AG04450 (cell line): ENCODE results near the gene KRTAP5-11. TPM values are rescaled to one million over a fixed set of nuclear protein-coding genes. Genes with fewer than 3 reads are reported as not detected.

Source experiments
- CTCF ChIA-PET: fragments of 300-600, 350-600 bp; formaldehyde crosslinking; extraction: SDS; loops from one replicate; lab custom pipeline; 2022; ENCODE audit warnings: antibody characterized with exemption, inconsistent platforms; lab: Charles Lee
- POLR2A ChIA-PET: fragments of 350-600 bp; formaldehyde crosslinking; extraction: SDS; loops from one replicate; lab custom pipeline; 2021; ENCODE audit warnings: antibody characterized with exemption, inconsistent platforms; lab: Yijun Ruan, JAX
- DNase-seq: peaks from one replicate; pipeline ENCODE4 v3.0.0-alpha.2; 2011; ENCODE audit warnings: low read depth, low spot score
- H3K27ac ChIP-seq: one replicate; pipeline ENCODE4 v1.5.1; 2012; ENCODE audit warnings: low read depth, low read length, control low read depth
- H3K27me3 ChIP-seq: one replicate; pipeline ENCODE4 v1.6.0; 2012; ENCODE audit warnings: low read length; ENCODE audit not compliant: control insufficient read depth, insufficient read depth
- H3K4me3 ChIP-seq: 2 replicates; pipeline ENCODE4 v1.5.1; 2011; ENCODE audit warnings: mild to moderate bottlenecking, low read depth, low read length, control low read depth
- H3K9me3 ChIP-seq: 2 replicates; pipeline ENCODE4 v1.5.1; 2012; ENCODE audit warnings: low read length; ENCODE audit not compliant: control insufficient read depth, insufficient read depth
- polyA plus RNA-seq: library from polyadenylated mRNA; depleted of rRNA; stranded (reverse); fragments of >200 nt; gene quantifications from 2 replicates; pipeline ENCODE4 v1.2.3, GENCODE V29; 2011
- TF ChIP-seq, protein P1 (sequence below): IDR thresholded peaks from 2 replicates; pipeline ENCODE4 v1.5.1; 2011; ENCODE audit warnings: low read depth, low read length, control low read depth, inconsistent platforms

Gene KRTAP5-11
- polyA plus RNA-seq, 1 experiment, result not detected

DNA sequence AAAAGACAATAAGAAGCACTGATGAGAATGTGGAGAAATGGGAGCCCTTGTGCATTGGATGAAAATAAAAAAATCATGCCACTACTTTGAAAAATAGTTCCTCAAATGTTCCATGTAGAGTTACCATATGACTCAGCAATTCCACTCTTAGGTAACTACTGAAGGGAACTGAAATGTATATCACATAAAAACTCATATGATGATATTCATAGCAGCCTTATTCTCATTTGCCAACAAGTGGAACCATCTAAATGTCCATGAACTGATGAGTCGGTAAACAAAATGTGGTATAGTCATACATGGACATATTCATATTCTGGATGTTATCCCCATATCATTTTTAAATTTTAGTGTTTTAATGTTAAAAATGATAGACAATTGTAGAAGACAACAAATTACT is 31.0 kb downstream of the KRTAP5-11 start:
- CTCF ChIA-PET, result no interaction called here
- Histone ChIP-seq H3K9me3 (peaks cover under 1% of the 10 kb centered on the region), H3K4me3 (no peak overlapping the region), H3K27me3 (no peaks in the 10 kb centered on the region), H3K27ac (no peak overlapping the region)
- TF ChIP-seq, protein P1, sequence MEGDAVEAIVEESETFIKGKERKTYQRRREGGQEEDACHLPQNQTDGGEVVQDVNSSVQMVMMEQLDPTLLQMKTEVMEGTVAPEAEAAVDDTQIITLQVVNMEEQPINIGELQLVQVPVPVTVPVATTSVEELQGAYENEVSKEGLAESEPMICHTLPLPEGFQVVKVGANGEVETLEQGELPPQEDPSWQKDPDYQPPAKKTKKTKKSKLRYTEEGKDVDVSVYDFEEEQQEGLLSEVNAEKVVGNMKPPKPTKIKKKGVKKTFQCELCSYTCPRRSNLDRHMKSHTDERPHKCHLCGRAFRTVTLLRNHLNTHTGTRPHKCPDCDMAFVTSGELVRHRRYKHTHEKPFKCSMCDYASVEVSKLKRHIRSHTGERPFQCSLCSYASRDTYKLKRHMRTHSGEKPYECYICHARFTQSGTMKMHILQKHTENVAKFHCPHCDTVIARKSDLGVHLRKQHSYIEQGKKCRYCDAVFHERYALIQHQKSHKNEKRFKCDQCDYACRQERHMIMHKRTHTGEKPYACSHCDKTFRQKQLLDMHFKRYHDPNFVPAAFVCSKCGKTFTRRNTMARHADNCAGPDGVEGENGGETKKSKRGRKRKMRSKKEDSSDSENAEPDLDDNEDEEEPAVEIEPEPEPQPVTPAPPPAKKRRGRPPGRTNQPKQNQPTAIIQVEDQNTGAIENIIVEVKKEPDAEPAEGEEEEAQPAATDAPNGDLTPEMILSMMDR, result no peak
- no peak for DNase-seq
- POLR2A ChIA-PET, result no interaction called here

DNA sequence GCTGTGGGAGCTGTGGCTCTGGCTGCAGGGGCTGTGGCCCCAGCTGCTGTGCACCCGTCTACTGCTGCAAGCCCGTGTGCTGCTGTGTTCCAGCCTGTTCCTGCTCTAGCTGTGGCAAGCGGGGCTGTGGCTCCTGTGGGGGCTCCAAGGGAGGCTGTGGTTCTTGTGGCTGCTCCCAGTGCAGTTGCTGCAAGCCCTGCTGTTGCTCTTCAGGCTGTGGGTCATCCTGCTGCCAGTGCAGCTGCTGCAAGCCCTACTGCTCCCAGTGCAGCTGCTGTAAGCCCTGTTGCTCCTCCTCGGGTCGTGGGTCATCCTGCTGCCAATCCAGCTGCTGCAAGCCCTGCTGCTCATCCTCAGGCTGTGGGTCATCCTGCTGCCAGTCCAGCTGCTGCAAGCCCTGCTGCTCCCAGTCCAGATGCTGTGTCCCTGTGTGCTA is 33.9 kb downstream of the KRTAP5-11 start:
- POLR2A ChIA-PET, result no interaction called here

DNA sequence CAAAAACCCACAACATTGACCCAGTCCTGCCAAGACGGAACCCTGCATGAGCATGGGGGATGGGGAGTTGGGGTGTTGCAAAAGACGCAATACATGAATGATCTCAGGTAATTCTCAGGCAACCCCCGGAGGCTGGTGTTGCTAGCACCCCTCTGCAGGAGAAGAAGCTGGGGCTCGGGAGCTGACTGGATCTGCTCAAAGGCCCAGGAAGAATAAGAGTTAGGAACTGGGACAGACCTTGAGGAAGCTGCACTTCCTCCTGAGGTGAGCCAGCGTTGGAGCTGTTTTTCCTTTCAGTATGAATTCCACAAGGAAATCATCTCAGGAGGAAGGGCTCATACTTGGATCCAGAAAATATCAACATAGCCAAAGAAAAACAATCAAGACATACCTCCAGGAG is 34.6 kb downstream of the KRTAP5-11 start, which contains the start of gene KRTAP5-9:
KRTAP5-9 (plus strand) TSS at position 301 of the 400 bp plus-strand sequence. CDS start 238 bp downstream, outside the sequence.
- no peaks in the 10 kb centered on the region for H3K27me3 ChIP-seq
- no peak within 1 kb of the TSS for H3K4me3 ChIP-seq
- POLR2A ChIA-PET, result no interaction called here
- CTCF ChIA-PET, result no interaction called here
- no peak for DNase-seq
- H3K9me3 ChIP-seq, result peaks cover 5% of the 10 kb centered on the region
- no peak within 1 kb of the TSS for H3K27ac ChIP-seq
- TF ChIP-seq, protein P1, result no peak

More for the DNA sequence above, 33.9 kb downstream of the KRTAP5-11 start:
- no peak overlapping the region for H3K4me3 ChIP-seq
- peaks cover 5% of the 10 kb centered on the region for H3K9me3 ChIP-seq
- CTCF ChIA-PET, result no interaction called here
- TF ChIP-seq, protein P1, result no peak
- DNase-seq, result no peak
- H3K27ac ChIP-seq, result no peak overlapping the region
- H3K27me3 ChIP-seq, result no peaks in the 10 kb centered on the region

DNA sequence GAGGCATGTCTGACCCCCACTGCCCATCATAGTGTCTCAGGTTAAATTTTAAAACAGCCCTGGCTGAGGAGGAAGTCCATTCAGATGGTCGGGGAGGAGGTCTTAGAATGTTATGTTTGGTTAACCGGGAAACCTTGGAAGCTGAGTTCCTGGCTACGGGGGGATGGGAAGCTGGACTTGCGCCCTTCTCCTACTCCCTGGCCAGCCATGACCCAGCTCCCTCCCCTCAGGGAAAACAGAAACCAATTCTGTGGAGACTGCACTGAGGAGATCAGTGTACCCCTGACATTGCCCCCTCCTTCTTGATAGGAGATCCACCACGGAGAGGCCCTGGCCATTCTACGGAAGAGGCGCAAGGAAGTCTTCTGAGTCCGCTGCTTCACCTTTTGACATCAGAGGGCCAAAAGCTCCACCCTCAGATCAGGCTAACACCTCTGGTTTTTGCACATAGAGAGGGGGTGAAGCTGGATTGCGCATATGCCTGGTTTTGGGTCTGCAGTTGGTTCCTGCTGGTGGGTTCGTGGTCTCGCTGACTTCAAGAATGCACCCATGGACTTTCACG is 37.2 kb downstream of the KRTAP5-11 start:
- no peak overlapping the region for H3K4me3 ChIP-seq
- H3K27ac ChIP-seq, result no peak overlapping the region
- H3K27me3 ChIP-seq, result no peaks in the 10 kb centered on the region
- ChIA-PET POLR2A (no interaction called here), CTCF (no interaction called here)
- TF ChIP-seq, protein P1, result no peak
- peaks cover 5% of the 10 kb centered on the region for H3K9me3 ChIP-seq
- no peak for DNase-seq

DNA sequence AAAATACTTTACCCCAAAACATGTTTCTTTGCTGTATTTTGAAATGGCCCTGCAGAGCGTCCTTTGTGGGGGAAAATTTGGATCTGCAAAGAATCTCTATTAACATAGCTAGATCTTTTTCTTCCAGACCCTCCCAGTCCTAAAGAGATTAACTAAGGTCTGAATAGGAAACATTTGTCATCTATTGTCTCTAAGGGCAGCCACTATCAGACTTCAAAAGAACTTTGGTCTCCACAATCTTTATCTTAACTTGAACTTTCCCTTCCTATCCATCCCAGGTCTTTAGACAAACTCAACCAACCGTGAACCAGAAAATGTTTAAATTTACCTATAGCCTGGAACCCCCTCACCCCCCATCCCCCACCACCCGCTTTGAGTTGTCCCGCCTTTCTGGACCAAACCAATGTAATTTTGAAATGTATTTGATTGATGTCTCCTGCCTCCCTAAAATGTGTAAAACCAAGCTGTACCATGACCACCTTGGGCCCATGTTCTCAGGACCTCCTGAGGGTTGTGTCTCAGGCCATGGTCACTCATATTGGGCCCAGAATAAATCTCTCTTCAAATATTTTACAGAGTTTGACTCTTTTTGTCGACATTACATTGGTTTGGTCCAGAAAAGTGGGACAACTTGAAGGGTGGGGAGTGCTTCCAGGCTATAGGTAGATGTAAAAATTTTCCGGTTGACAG is 38.0 kb downstream of the KRTAP5-11 start:
- CTCF ChIA-PET, result no interaction called here
- TF ChIP-seq, protein P1, result no peak
- Histone ChIP-seq H3K27ac (no peak overlapping the region), H3K9me3 (peaks cover 5% of the 10 kb centered on the region), H3K27me3 (no peaks in the 10 kb centered on the region), H3K4me3 (no peak overlapping the region)
- POLR2A ChIA-PET, result no interaction called here
- DNase-seq, result no peak
